ENCODE measurements around the gene NEDD4. TPM values are rescaled to one million over a fixed set of nuclear protein-coding genes. Genes with fewer than 3 reads are reported as not detected.
"Not testable (repeated sequence)": the region's sequence is repeated elsewhere in the genome, so short reads cannot be mapped to it uniquely, and the experiment has no call there.

The NEDD4 gene
- total RNA-seq, 1 donor, result 45.3 TPM

DNA sequence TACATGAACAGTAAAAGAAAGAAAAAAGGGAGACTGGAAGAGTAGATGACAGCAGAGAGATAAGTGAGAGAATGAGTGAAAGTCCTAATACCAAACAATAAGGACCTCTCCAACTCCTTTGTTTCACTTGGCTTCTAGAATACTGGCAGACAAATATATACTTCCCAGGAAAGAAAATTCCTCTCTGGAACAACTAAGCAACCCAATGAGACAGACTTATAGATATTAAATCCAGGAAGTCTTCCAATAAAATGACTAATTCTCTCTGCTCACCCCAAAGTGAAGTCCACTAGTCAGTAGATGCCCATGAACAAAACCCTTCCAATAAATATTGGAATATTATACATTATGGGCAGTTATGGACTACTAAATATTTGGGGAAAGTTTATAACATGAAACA lies 114.2 kb downstream of the NEDD4 start:
- H3K4me3 ChIP-seq (ENCODE audit: low read depth, low read length), result no peak overlapping the region
- DNase-seq (ENCODE audit: low read depth), result no peak
- TF ChIP-seq, protein P1, sequence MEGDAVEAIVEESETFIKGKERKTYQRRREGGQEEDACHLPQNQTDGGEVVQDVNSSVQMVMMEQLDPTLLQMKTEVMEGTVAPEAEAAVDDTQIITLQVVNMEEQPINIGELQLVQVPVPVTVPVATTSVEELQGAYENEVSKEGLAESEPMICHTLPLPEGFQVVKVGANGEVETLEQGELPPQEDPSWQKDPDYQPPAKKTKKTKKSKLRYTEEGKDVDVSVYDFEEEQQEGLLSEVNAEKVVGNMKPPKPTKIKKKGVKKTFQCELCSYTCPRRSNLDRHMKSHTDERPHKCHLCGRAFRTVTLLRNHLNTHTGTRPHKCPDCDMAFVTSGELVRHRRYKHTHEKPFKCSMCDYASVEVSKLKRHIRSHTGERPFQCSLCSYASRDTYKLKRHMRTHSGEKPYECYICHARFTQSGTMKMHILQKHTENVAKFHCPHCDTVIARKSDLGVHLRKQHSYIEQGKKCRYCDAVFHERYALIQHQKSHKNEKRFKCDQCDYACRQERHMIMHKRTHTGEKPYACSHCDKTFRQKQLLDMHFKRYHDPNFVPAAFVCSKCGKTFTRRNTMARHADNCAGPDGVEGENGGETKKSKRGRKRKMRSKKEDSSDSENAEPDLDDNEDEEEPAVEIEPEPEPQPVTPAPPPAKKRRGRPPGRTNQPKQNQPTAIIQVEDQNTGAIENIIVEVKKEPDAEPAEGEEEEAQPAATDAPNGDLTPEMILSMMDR (IDR thresholded peaks at IDR 0.05; ENCODE audit: insufficient read depth, low read depth, low read length), result no peak

DNA sequence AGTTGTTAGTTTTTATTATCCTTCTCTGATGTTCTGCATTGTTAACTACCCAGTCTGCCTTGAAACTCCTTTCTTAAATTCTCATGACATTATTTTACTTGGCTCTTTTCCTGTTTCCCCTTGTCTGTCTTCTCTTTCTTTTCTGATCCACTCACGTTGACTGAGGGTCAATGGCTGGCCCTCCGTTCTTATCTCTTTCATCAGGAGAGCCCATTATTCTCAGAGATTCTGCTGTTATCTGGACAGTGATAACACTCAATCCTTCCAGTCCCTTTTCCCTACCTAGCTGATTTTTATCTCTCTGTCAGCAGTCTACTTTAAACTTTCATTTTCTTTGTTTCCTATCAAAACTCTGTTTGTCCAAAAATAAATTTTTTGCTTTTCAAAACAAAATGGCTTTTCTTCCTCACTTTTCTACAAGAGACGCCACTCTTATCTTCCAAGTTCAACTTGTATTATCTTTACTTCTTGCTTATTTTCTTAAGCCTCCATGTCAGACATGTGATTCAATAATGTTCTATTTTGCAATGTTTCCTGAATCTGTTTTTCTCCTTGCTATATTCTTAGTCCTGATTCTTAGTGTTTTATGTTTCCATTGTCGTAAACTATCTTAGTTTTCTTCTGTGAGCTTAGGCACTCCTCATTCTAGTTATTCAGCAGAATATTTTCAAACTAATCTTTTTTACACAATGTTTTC lies 120.2 kb downstream of the NEDD4 start:
- H3K4me3 ChIP-seq (ENCODE audit: low read depth, low read length), result peak overlapping the region; percentile 35
- peak; percentile 57 for DNase-seq (ENCODE audit: low read depth)
- TF ChIP-seq, protein P1 (IDR thresholded peaks at IDR 0.05; ENCODE audit: insufficient read depth, low read depth, low read length), result no peak

DNA sequence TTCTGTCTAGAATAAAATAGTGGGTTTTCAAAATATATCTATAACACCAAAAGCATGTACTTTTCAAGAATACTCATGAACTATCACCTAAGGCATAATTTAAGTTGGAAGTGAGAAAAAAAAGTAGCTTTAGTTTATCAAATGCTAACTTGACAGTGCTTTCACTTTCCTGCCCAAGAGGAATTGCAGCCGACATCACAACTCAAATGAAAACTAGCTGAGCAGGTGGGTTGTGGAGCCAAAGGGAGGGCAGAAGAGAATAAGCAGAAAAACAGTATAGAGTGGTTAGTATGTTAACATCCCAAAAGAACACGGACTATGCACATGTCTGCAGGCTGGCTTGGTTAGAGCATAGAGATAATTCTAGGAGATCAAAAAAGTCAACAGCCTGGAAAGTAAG lies 120.9 kb downstream of the NEDD4 start:
- TF ChIP-seq, protein P1 (IDR thresholded peaks at IDR 0.05; ENCODE audit: insufficient read depth, low read depth, low read length), result no peak
- DNase-seq (ENCODE audit: low read depth), result no peak
- peak overlapping the region; percentile 2 for H3K4me3 ChIP-seq (ENCODE audit: low read depth, low read length)

DNA sequence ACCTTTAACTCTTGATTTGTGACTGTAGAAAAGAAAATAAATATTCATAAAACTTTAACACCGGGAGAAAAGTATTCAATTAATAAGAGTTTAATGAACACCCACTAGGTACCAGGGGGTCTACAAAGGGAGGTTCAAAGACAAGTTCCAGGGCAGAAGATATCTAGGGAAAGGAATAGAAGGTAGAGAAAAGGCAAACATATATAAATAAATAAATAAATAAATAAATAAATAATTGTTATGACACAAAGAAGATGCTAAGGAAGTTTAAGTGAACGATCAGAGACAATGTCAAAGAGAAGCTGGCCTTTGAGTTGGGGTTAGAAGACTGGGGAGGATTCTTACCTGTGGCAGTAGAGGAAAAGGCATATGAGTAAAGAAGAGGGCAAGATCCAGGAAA lies 123.8 kb downstream of the NEDD4 start:
- no peak overlapping the region for H3K4me3 ChIP-seq (ENCODE audit: low read depth, low read length)
- TF ChIP-seq, protein P1 (IDR thresholded peaks at IDR 0.05; ENCODE audit: insufficient read depth, low read depth, low read length), result no peak
- DNase-seq (ENCODE audit: low read depth), result no peak

DNA sequence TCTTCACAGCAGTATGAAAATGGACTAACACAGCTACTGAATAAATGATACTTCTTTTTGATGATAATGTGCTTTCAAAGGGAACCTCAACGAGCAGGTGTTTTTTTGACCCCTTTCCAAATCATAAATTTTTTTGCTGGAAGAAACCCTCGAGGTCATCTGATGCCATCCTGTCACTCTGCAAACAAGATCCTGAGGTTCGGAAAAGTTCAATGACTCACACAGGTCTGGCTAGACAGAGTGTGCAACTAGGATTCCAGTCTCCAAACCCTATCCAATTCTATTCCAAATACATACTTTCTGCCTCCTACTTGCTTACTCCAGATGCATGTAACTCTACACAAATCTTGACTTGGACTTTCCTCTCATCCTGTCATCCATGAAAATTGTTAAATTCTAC lies 124.7 kb downstream of the NEDD4 start:
- TF ChIP-seq, protein P1 (IDR thresholded peaks at IDR 0.05; ENCODE audit: insufficient read depth, low read depth, low read length), result no peak
- DNase-seq (ENCODE audit: low read depth), result no peak
- H3K4me3 ChIP-seq (ENCODE audit: low read depth, low read length), result no peak overlapping the region

DNA sequence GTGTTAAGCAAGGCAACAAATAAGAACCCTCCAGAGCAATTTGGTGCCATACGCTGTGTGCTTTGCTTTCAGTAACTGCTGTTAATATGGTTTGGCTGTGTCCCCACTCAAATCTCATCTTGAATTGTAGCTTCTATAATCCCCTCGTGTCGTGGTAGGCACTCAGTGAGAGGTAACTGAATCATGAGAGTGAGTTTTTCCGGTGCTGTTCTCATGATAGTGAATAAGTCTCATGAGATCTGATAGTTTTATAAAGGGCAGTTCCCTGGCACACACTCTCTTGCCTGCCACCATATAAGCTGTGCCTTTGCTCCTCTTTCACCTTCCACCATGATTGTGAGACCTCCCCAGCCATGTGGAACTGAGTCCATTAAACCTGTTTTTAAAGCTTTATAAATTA lies 125.1 kb downstream of the NEDD4 start:
- not testable (repeated sequence) for DNase-seq (ENCODE audit: low read depth); H3K4me3 ChIP-seq (ENCODE audit: low read depth, low read length)

DNA sequence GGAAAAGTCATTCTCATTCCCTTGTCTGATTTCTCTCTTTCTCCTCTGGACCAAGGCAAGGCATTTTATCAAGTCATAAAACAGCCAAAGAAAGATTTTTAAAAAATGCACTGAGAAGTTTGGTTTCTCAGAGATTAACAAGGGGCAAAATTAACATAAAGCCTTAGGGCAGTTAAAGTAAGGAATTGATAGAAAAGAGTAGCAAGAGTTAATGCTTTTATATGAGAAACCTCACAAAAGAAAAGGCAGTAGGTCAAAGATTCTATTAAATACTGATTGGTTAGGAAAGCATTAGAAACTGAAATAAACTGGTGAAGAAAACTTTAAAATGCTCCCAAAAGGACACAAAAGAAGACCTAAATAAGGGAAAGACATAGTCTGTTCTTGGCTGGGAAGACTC lies 129.5 kb downstream of the NEDD4 start:
- TF ChIP-seq, protein P1 (IDR thresholded peaks at IDR 0.05; ENCODE audit: insufficient read depth, low read depth, low read length), result no peak
- no peak for DNase-seq (ENCODE audit: low read depth)

More for the DNA sequence above, 129.5 kb downstream of the NEDD4 start:
- H3K4me3 ChIP-seq (ENCODE audit: low read depth, low read length), result no peak overlapping the region

All from fibroblast of villous mesenchyme (primary cell).